ENCODE results near the gene PRMT7. TPM values are rescaled to one million over a fixed set of nuclear protein-coding genes. Genes with fewer than 3 reads are reported as not detected.

PRMT7 gene
- total RNA-seq, 1 donor from 2014 or later, result 36.7 TPM

DNA sequence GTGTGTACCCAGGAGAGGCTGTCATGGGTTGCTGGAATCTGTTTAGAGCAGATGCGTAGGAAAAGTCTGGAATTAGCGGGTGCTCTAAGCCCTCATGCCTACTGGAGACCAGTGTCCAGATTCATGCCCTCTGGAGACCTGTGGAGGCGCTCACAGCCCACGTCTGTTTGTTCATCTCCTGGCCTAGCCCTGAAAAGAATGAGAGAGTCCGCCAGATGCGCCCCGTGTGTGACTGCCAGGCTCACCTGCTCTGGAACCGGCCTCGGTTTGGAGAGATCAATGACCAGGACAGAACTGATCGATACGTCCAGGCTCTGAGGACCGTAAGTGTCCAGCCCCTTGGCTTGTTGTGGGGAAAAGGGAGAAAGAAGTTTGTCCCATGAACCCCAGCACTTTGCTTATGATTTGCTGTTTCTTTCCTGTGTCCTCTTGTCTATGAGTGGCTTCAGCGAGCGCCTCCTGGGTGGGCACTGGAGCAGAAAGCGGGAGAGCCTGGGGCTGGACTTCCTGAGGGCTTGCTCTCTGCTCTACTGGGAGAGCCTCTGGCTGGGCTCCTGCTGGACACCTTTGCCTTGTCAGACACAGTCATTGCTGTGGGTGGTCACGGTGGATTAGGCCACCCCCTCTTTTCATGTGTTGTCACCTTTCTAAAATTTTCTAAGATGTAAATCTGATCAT is 35.3 kb downstream of the PRMT7 start:
- Histone ChIP-seq H2AFZ (ENCODE audit: low read depth, low read length) (no peak overlapping the region), H3K9me3 (ENCODE audit: insufficient read depth, low read depth, low read length) (no peaks in the 10 kb centered on the region), H3K27ac (ENCODE audit: low read depth, low read length) (no peak overlapping the region), H3K9ac (ENCODE audit: low read length) (no peak overlapping the region), H3K36me3 (ENCODE audit: insufficient read depth, low read length) (peaks cover 31% of the 10 kb centered on the region), H4K20me1 (ENCODE audit: insufficient read depth, low read length) (peaks cover 15% of the 10 kb centered on the region), H3K79me2 (ENCODE audit: insufficient read depth, low read length) (no peaks in the 10 kb centered on the region), H3K4me3 (ENCODE audit: insufficient read depth, low read depth, low read length) (no peak overlapping the region), H3K4me1 (ENCODE audit: insufficient read depth, low read length) (no peaks in the 10 kb centered on the region), H3K4me2 (ENCODE audit: low read length) (no peak overlapping the region), H3K27me3 (ENCODE audit: insufficient read depth, low read length) (no peaks in the 10 kb centered on the region)
- H3K4me1 Mint-ChIP-seq (ENCODE audit: low read depth, unreplicated experiment), result peaks cover 10% of the 10 kb centered on the region
- DNase-seq (ENCODE audit: low read depth), result no peak
- no peak overlapping the region for H3K4me3 Mint-ChIP-seq (ENCODE audit: unreplicated experiment)
- no peak for FAIRE-seq
- H3K27me3 Mint-ChIP-seq (ENCODE audit: low read depth, unreplicated experiment), result no peaks in the 10 kb centered on the region
- H3K36me3 Mint-ChIP-seq (ENCODE audit: low read depth, unreplicated experiment), result peaks cover 24% of the 10 kb centered on the region
- H3K9me3 Mint-ChIP-seq (ENCODE audit: unreplicated experiment), result no peaks in the 10 kb centered on the region
- TF ChIP-seq EZH2 (IDR thresholded peaks at IDR 0.05; ENCODE audit: insufficient read depth, low read length), result no peak
- TF ChIP-seq, protein P1, sequence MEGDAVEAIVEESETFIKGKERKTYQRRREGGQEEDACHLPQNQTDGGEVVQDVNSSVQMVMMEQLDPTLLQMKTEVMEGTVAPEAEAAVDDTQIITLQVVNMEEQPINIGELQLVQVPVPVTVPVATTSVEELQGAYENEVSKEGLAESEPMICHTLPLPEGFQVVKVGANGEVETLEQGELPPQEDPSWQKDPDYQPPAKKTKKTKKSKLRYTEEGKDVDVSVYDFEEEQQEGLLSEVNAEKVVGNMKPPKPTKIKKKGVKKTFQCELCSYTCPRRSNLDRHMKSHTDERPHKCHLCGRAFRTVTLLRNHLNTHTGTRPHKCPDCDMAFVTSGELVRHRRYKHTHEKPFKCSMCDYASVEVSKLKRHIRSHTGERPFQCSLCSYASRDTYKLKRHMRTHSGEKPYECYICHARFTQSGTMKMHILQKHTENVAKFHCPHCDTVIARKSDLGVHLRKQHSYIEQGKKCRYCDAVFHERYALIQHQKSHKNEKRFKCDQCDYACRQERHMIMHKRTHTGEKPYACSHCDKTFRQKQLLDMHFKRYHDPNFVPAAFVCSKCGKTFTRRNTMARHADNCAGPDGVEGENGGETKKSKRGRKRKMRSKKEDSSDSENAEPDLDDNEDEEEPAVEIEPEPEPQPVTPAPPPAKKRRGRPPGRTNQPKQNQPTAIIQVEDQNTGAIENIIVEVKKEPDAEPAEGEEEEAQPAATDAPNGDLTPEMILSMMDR (IDR thresholded peaks at IDR 0.05; ENCODE audit: insufficient read depth, low read depth, low read length), result no peak
- H3K27ac Mint-ChIP-seq (ENCODE audit: unreplicated experiment), result no peak overlapping the region

DNA sequence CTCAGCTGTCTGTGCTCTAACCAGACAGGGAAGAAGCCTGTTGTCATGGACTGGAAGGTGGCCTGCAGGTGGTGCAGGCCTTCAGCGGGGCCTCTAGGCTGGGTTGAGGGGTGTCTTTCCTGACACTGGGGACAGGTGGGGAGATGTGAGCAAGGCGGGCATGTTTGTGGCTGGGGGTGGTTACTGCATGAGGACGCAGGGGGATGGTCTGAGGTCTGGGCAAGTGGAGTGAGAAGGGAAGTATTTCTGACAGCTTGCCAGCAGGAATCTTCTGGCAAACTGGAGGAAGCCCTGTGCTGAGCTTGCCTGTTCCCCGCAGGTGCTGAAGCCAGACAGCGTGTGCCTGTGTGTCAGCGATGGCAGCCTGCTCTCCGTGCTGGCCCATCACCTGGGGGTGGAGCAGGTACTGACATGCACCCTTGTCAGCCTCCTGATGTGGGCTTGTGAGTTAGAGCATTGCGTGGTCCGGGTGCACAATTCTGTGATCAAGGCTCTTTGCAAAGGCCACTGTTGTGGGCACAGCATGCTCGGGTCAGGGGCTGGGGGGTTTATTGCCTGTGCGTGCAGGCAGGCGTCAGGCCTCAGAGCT is 36.2 kb downstream of the PRMT7 start:
- Mint-ChIP-seq H3K4me1 (ENCODE audit: low read depth, unreplicated experiment) (peaks cover 10% of the 10 kb centered on the region), H3K36me3 (ENCODE audit: low read depth, unreplicated experiment) (peaks cover 21% of the 10 kb centered on the region), H3K4me3 (ENCODE audit: unreplicated experiment) (no peak overlapping the region), H3K27ac (ENCODE audit: unreplicated experiment) (no peak overlapping the region), H3K9me3 (ENCODE audit: unreplicated experiment) (no peaks in the 10 kb centered on the region), H3K27me3 (ENCODE audit: low read depth, unreplicated experiment) (no peaks in the 10 kb centered on the region)
- H2AFZ ChIP-seq (ENCODE audit: low read depth, low read length), result no peak overlapping the region
- TF ChIP-seq, protein P1 (IDR thresholded peaks at IDR 0.05; ENCODE audit: insufficient read depth, low read depth, low read length), result no peak
- TF ChIP-seq EZH2 (IDR thresholded peaks at IDR 0.05; ENCODE audit: insufficient read depth, low read length), result no peak
- peaks cover 15% of the 10 kb centered on the region for H4K20me1 ChIP-seq (ENCODE audit: insufficient read depth, low read length)
- H3K4me1 ChIP-seq (ENCODE audit: insufficient read depth, low read length), result no peaks in the 10 kb centered on the region
- H3K27me3 ChIP-seq (ENCODE audit: insufficient read depth, low read length), result no peaks in the 10 kb centered on the region
- H3K4me2 ChIP-seq (ENCODE audit: low read length), result no peak overlapping the region
- no peak overlapping the region for H3K4me3 ChIP-seq (ENCODE audit: insufficient read depth, low read depth, low read length)
- no peak for FAIRE-seq
- H3K27ac ChIP-seq (ENCODE audit: low read depth, low read length), result no peak overlapping the region
- H3K9me3 ChIP-seq (ENCODE audit: insufficient read depth, low read depth, low read length), result no peaks in the 10 kb centered on the region
- peaks cover 29% of the 10 kb centered on the region for H3K36me3 ChIP-seq (ENCODE audit: insufficient read depth, low read length)
- no peak for DNase-seq (ENCODE audit: low read depth)
- no peaks in the 10 kb centered on the region for H3K79me2 ChIP-seq (ENCODE audit: insufficient read depth, low read length)
- no peak overlapping the region for H3K9ac ChIP-seq (ENCODE audit: low read length)

DNA sequence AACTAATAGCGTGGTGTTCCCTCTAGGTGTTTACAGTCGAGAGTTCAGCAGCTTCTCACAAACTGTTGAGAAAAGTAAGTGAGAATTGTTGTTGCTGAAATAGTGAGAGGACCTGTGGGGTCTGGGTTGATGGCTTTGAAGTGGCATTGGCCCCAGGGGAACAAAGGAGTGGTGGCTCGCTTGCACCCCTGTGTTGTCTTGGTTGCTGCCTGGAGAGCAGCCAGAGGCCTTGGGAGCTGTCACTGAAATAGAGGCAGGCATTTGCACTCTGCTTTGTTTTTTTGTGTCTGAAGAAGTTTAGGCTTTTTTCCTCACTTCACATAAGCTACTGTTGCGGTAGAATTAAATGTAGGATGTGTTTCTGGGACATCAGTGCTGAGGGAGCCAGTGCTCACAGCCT is 36.8 kb downstream of the PRMT7 start:
- TF ChIP-seq EZH2 (IDR thresholded peaks at IDR 0.05; ENCODE audit: insufficient read depth, low read length), result no peak
- TF ChIP-seq, protein P1 (IDR thresholded peaks at IDR 0.05; ENCODE audit: insufficient read depth, low read depth, low read length), result no peak
- Mint-ChIP-seq H3K27ac (ENCODE audit: unreplicated experiment) (peak overlapping the region; percentile 77), H3K4me1 (ENCODE audit: low read depth, unreplicated experiment) (peaks cover 10% of the 10 kb centered on the region), H3K27me3 (ENCODE audit: low read depth, unreplicated experiment) (no peaks in the 10 kb centered on the region), H3K9me3 (ENCODE audit: unreplicated experiment) (no peaks in the 10 kb centered on the region), H3K4me3 (ENCODE audit: unreplicated experiment) (no peak overlapping the region), H3K36me3 (ENCODE audit: low read depth, unreplicated experiment) (peaks cover 18% of the 10 kb centered on the region)
- no peak overlapping the region for H3K4me3 ChIP-seq (ENCODE audit: insufficient read depth, low read depth, low read length)
- H3K27me3 ChIP-seq (ENCODE audit: insufficient read depth, low read length), result no peaks in the 10 kb centered on the region
- no peaks in the 10 kb centered on the region for H3K9me3 ChIP-seq (ENCODE audit: insufficient read depth, low read depth, low read length)
- peaks cover 28% of the 10 kb centered on the region for H3K36me3 ChIP-seq (ENCODE audit: insufficient read depth, low read length)
- H3K27ac ChIP-seq (ENCODE audit: low read depth, low read length), result no peak overlapping the region
- H4K20me1 ChIP-seq (ENCODE audit: insufficient read depth, low read length), result peaks cover 15% of the 10 kb centered on the region
- DNase-seq (ENCODE audit: low read depth) (no peak), FAIRE-seq (no peak)
- no peaks in the 10 kb centered on the region for H3K4me1 ChIP-seq (ENCODE audit: insufficient read depth, low read length)
- H3K79me2 ChIP-seq (ENCODE audit: insufficient read depth, low read length), result no peaks in the 10 kb centered on the region
- H3K4me2 ChIP-seq (ENCODE audit: low read length), result no peak overlapping the region
- H3K9ac ChIP-seq (ENCODE audit: low read length), result no peak overlapping the region
- H2AFZ ChIP-seq (ENCODE audit: low read depth, low read length), result no peak overlapping the region

Measured in astrocyte (in vitro differentiated cells and primary cell).